OCI-LY1 (cell line): ENCODE data around the gene PLCB2.

Experiments
- H2AFZ ChIP-seq: fragments of 200-600 bp; sonication (generic), shearing (Covaris generic); 2 replicates; pipeline ENCODE4 v1.6.0; 2014; ENCODE audit warnings: antibody characterized with exemption, mild to moderate bottlenecking, low read length
- H3F3A ChIP-seq: fragments of 200-600 bp; sonication (generic), shearing (Covaris generic); 2 replicates; pipeline ENCODE4 v1.6.0; 2014; ENCODE audit warnings: mild to moderate bottlenecking, antibody characterized with exemption, low read length, moderate library complexity; ENCODE audit not compliant: insufficient read depth
- H3K27ac ChIP-seq: fragments of 200-600 bp; sonication (generic); 2 replicates; pipeline ENCODE4 v1.5.1; 2014; ENCODE audit warnings: low read length, mixed run types, mild to moderate bottlenecking, low read depth; ENCODE audit not compliant: poor library complexity, severe bottlenecking
- H3K27me3 ChIP-seq: fragments of 200-600 bp; sonication (generic); 2 replicates; pipeline ENCODE4 v1.6.0; 2014; ENCODE audit warnings: antibody characterized with exemption, mild to moderate bottlenecking, low read length, moderate library complexity; ENCODE audit not compliant: insufficient read depth
- H3K36me3 ChIP-seq: fragments of 200-600 bp; sonication (generic); 2 replicates; pipeline ENCODE4 v1.6.1; 2014; ENCODE audit warnings: mild to moderate bottlenecking, antibody characterized with exemption, low read length, moderate library complexity, mixed read lengths; ENCODE audit not compliant: insufficient read depth
- H3K4me1 ChIP-seq: fragments of 200-600 bp; sonication (generic); 2 replicates; pipeline ENCODE4 v1.5.1; 2014; ENCODE audit warnings: mild to moderate bottlenecking, low read length, moderate library complexity; ENCODE audit not compliant: insufficient read depth, severe bottlenecking
- H3K4me2 ChIP-seq: fragments of 200-600 bp; sonication (generic), shearing (Covaris generic); 2 replicates; pipeline ENCODE4 v1.6.1; 2014; ENCODE audit warnings: low read length
- H3K4me3 ChIP-seq: fragments of 200-600 bp; sonication (generic); 2 replicates; pipeline ENCODE4 v1.5.1; 2014; ENCODE audit warnings: low read length, low read depth, mild to moderate bottlenecking, mixed read lengths; ENCODE audit not compliant: poor library complexity, severe bottlenecking
- H3K79me2 ChIP-seq: fragments of 200-600 bp; shearing (Covaris generic); 2 replicates; pipeline ENCODE4 v1.6.1; 2016; ENCODE audit warnings: mixed run types, low read length, mixed read lengths; ENCODE audit not compliant: insufficient read depth
- H3K9ac ChIP-seq: fragments of 200-600 bp; sonication (generic), shearing (Covaris generic); 2 replicates; pipeline ENCODE4 v1.6.1; 2014; ENCODE audit warnings: mild to moderate bottlenecking, low read length, mixed read lengths
- H3K9me2 ChIP-seq: fragments of 200-600 bp; sonication (generic), shearing (Covaris generic); 2 replicates; pipeline ENCODE4 v1.6.1; 2014; ENCODE audit warnings: low read depth, mild to moderate bottlenecking, low read length, mixed read lengths
- H3K9me3 ChIP-seq: fragments of 200-600 bp; shearing (Covaris generic); 2 replicates; pipeline ENCODE4 v1.6.1; 2014; ENCODE audit warnings: low read length, mixed read lengths
- H4K20me1 ChIP-seq: fragments of 200-600 bp; sonication (generic), shearing (Covaris generic); 2 replicates; pipeline ENCODE4 v1.6.0; 2016; ENCODE audit warnings: mild to moderate bottlenecking, low read length; ENCODE audit not compliant: insufficient read depth
- EZH2 ChIP-seq: fragments of 200-600 bp; sonication (generic), shearing (Covaris generic); IDR thresholded peaks from 2 replicates; pipeline ENCODE4 v1.8.0; 2017; ENCODE audit warnings: borderline replicate concordance, mixed run types, mild to moderate bottlenecking, antibody characterized with exemption, low read length, moderate library complexity, mixed read lengths
- TF ChIP-seq, protein P1 (sequence below): fragments of 200-600 bp; sonication (generic), shearing (Covaris generic); IDR thresholded peaks from 2 replicates; pipeline ENCODE4 v1.5.1; 2017; ENCODE audit warnings: mild to moderate bottlenecking, antibody characterized with exemption, low read length, moderate library complexity, mixed read lengths

PLCB2 gene

DNA sequence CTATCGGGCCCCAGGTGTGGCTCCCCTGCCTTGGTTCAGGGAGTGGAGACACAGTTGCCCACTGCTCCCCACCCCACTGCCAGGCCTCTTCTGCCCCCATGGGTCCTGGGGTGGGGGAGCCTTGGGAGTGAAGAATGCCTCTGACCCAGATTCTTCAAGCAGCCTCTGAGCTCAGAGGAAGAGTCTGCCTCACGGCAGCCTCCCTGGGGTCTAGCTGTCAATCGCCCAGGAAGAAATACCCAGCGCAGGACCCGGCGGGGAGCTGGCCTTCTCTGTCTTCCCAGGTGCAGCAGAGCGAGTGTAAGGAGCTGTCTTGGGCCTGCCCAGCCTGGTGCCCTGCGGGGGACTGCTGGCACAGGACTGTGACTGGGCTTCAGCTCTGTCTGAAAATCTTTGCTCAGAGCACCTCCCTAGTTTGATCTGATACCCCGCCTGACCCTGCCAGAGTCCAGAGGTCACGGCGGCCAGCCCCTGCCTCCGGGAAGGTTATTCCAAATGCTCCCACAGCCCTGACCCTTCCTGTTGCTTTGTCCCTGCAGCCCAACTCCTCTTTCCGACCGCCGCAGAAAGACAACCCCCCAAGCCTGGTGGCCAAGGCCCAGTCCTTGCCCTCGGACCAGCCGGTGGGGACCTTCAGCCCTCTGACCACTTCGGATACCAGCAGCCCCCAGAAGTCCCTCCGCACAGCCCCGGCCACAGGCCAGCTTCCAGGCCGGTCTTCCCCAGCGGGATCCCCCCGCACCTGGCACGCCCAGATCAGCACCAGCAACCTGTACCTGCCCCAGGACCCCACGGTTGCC lies 35.9 kb downstream of the PLCB2 start:
- no peak overlapping the region for H3K4me2 ChIP-seq
- no peaks in the 10 kb centered on the region for H3K79me2 ChIP-seq
- H4K20me1 ChIP-seq: no peaks in the 10 kb centered on the region
- H3F3A ChIP-seq: no peaks in the 10 kb centered on the region
- H3K9me2 ChIP-seq: no peaks in the 10 kb centered on the region
- no peaks in the 10 kb centered on the region for H3K27me3 ChIP-seq
- no peaks in the 10 kb centered on the region for H3K9me3 ChIP-seq
- no peak overlapping the region for H3K9ac ChIP-seq
- no peak overlapping the region for H3K4me3 ChIP-seq
- H3K27ac ChIP-seq: no peak overlapping the region
- H2AFZ ChIP-seq: no peak overlapping the region
- H3K36me3 ChIP-seq: no peaks in the 10 kb centered on the region
- no peaks in the 10 kb centered on the region for H3K4me1 ChIP-seq
- no peak for TF ChIP-seq EZH2
- TF ChIP-seq, protein P1, sequence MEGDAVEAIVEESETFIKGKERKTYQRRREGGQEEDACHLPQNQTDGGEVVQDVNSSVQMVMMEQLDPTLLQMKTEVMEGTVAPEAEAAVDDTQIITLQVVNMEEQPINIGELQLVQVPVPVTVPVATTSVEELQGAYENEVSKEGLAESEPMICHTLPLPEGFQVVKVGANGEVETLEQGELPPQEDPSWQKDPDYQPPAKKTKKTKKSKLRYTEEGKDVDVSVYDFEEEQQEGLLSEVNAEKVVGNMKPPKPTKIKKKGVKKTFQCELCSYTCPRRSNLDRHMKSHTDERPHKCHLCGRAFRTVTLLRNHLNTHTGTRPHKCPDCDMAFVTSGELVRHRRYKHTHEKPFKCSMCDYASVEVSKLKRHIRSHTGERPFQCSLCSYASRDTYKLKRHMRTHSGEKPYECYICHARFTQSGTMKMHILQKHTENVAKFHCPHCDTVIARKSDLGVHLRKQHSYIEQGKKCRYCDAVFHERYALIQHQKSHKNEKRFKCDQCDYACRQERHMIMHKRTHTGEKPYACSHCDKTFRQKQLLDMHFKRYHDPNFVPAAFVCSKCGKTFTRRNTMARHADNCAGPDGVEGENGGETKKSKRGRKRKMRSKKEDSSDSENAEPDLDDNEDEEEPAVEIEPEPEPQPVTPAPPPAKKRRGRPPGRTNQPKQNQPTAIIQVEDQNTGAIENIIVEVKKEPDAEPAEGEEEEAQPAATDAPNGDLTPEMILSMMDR: no peak

DNA sequence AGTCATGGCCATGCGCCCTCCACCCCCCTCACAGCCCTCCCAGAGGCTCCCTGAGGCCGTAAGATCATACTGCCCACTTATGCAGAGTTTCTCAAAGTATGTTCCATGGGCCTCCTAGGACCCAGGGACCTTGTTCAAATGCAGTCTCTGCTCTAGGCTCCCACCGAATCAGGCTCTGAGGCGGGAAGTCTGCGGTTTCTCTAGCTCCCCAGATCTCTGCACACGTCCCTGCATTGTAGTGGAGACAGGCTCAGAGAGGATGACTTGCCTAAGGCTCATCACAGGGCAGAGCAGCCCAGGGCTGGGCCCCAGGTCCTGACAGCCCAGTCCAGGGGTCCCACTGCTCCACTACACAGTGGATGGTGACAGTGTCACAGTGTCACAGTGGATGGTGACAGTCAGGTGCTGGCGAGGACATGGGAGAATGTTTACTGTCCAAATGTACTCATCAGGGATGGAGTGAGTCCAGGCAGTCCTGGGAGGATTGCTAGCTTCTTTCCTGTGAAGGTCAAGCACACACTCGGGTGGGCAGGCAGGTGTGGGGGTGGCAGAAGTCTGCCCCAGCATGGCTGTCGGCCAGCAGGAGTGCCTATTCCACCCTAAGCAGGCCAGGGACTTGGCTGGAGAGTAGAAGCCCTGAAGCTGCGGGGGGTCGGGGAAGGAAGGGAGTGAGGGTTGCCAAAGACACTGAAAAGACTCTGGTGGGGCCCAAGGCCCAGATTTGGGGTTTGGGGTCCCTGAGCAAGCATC lies 37.3 kb downstream of the PLCB2 start:
- H3K9me3 ChIP-seq: no peaks in the 10 kb centered on the region
- no peaks in the 10 kb centered on the region for H3K36me3 ChIP-seq
- H3K9ac ChIP-seq: no peak overlapping the region
- H3K27me3 ChIP-seq: peaks cover 9% of the 10 kb centered on the region; the same call in 1 of the 2 replicates
- no peaks in the 10 kb centered on the region for H3F3A ChIP-seq
- no peaks in the 10 kb centered on the region for H3K4me1 ChIP-seq
- H4K20me1 ChIP-seq: no peaks in the 10 kb centered on the region
- no peak overlapping the region for H3K4me2 ChIP-seq
- H3K9me2 ChIP-seq: no peaks in the 10 kb centered on the region
- H3K4me3 ChIP-seq: no peak overlapping the region
- no peak overlapping the region for H2AFZ ChIP-seq
- H3K79me2 ChIP-seq: no peaks in the 10 kb centered on the region
- no peak overlapping the region for H3K27ac ChIP-seq
- TF ChIP-seq, protein P1: no peak
- TF ChIP-seq EZH2: no peak

DNA sequence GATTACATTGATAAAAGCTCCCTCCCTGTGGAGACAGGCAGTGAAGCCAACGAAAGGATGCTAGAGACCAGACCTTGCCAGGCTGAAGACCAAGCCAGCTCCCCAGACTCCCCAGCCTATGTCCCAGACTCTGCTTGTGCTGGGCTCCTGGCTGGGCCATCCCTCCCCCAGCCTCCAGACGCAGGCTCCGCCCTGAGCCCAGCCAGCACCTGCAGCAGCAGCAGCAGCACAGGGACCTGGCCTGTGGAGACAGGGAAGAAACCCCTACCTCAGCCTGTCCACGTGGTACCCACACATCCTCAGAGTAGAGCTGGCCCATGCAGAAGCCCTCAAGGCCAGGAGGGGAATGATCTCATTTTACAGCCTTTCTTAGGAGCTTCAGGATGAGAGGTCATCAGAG lies 38.1 kb downstream of the PLCB2 start:
- no peak overlapping the region for H2AFZ ChIP-seq
- no peaks in the 10 kb centered on the region for H3K9me3 ChIP-seq
- H3K27me3 ChIP-seq: peaks cover 12% of the 10 kb centered on the region
- no peaks in the 10 kb centered on the region for H3K36me3 ChIP-seq
- no peak for TF ChIP-seq EZH2
- TF ChIP-seq, protein P1: no peak
- H3K27ac ChIP-seq: no peak overlapping the region
- no peaks in the 10 kb centered on the region for H3K9me2 ChIP-seq
- no peaks in the 10 kb centered on the region for H3K4me1 ChIP-seq
- no peaks in the 10 kb centered on the region for H4K20me1 ChIP-seq
- H3K4me3 ChIP-seq: no peak overlapping the region
- H3F3A ChIP-seq: no peaks in the 10 kb centered on the region
- no peak overlapping the region for H3K4me2 ChIP-seq
- no peaks in the 10 kb centered on the region for H3K79me2 ChIP-seq
- no peak overlapping the region for H3K9ac ChIP-seq
